GM13977 (cell line): ENCODE results near the gene DGKQ.
"Not testable (repeated sequence)": the region's sequence is repeated elsewhere in the genome, so short reads cannot be mapped to it uniquely, and the experiment has no call there.

ENCODE experiments used
- DNase-seq: peaks from one replicate; pipeline ENCODE4 v3.0.0; 2012; ENCODE audit warnings: low spot score
- CTCF ChIP-seq: IDR thresholded peaks from 2 replicates; pipeline ENCODE4 v1.5.1; 2012; ENCODE audit warnings: mild to moderate bottlenecking, control low read depth; ENCODE audit not compliant: insufficient read depth; ENCODE audit errors: extremely low read depth, missing control alignments
- in situ Hi-C: fragments of 300-500 bp; cut with MboI; formaldehyde crosslinking; loops from one replicate; pipeline ENCODE4 v1.12.0; 2022; ENCODE audit warnings: low sequenced_read_pairs, low pct_unique_long_range_greater_than_20kb, mixed read lengths, inconsistent platforms; ENCODE audit not compliant: unreplicated experiment

DGKQ gene

GRCh38 chr4:984336-985054 lies 11.1 kb upstream of the DGKQ start:
- in situ Hi-C loops = no loop called here
- no peak for TF ChIP-seq CTCF
- DNase-seq = no peak

- DNase-seq = no peak
- TF ChIP-seq CTCF = no peak
- in situ Hi-C loops = no loop called here
Observed at GRCh38 chr4:982814-983213, 9.4 kb upstream of the DGKQ start.

GRCh38 chr4:982291-982690 lies 8.9 kb upstream of the DGKQ start:
- no peak for TF ChIP-seq CTCF
- no peak for DNase-seq
- in situ Hi-C loops = no loop called here

- TF ChIP-seq CTCF = no peak
- no peak for DNase-seq
- in situ Hi-C loops = no loop called here
Observed at GRCh38 chr4:978957-979701, 5.8 kb upstream of the DGKQ start.

GRCh38 chr4:976016-976415 lies 2.6 kb upstream of the DGKQ start:
- DNase-seq, in situ Hi-C loops: not testable (repeated sequence)

GRCh38 chr4:974668-975067 lies 1.3 kb upstream of the DGKQ start:
- in situ Hi-C loops = no loop called here
- TF ChIP-seq CTCF = no peak
- DNase-seq = no peak
